ENCODE data around the gene STEAP1.
"Not testable (repeated sequence)": the region's sequence is repeated elsewhere in the genome, so short reads cannot be mapped to it uniquely, and the experiment has no call there.

STEAP1 gene

GRCh38 chr7:90173127-90173844, 19.0 kb downstream of the STEAP1 start:
- DNase-seq = no peak

GRCh38 chr7:90175667-90176066, 21.4 kb downstream of the STEAP1 start:
- DNase-seq = no peak

- no peak for DNase-seq
Observed at GRCh38 chr7:90176195-90176594, 21.9 kb downstream of the STEAP1 start.

GRCh38 chr7:90178166-90178565, 23.9 kb downstream of the STEAP1 start:
- no peak for DNase-seq

- no peak for DNase-seq
Observed at GRCh38 chr7:90178679-90179278, 24.5 kb downstream of the STEAP1 start.

- DNase-seq = no peak
Observed at GRCh38 chr7:90180011-90180585, 25.8 kb downstream of the STEAP1 start.

GRCh38 chr7:90180649-90181048, 26.4 kb downstream of the STEAP1 start:
- no peak for DNase-seq

GRCh38 chr7:90181485-90181884, 27.2 kb downstream of the STEAP1 start:
- no peak for DNase-seq

- DNase-seq = not testable (repeated sequence)
Observed at GRCh38 chr7:90186290-90186689, 32.0 kb downstream of the STEAP1 start.

GRCh38 chr7:90187507-90188050, 33.3 kb downstream of the STEAP1 start:
- no peak for DNase-seq

- no peak for DNase-seq
Observed at GRCh38 chr7:90188281-90188680, 34.0 kb downstream of the STEAP1 start.

- DNase-seq = no peak
Observed at GRCh38 chr7:90190995-90191394, 36.7 kb downstream of the STEAP1 start.

GRCh38 chr7:90191648-90192047, 37.4 kb downstream of the STEAP1 start:
- DNase-seq = no peak

- DNase-seq = no peak
Observed at GRCh38 chr7:90192876-90193750, 38.8 kb downstream of the STEAP1 start.

GRCh38 chr7:90194911-90195809, 40.9 kb downstream of the STEAP1 start:
- DNase-seq = no peak

- DNase-seq = no peak
Observed at GRCh38 chr7:90201500-90202195, 47.4 kb downstream of the STEAP1 start.

- no peak for DNase-seq
Observed at GRCh38 chr7:90207956-90208355, 53.7 kb downstream of the STEAP1 start.

GRCh38 chr7:90209776-90210175, 55.5 kb downstream of the STEAP1 start:
- no peak for DNase-seq

GRCh38 chr7:90210475-90210874, 56.2 kb downstream of the STEAP1 start:
- no peak for DNase-seq

- DNase-seq = peak in 4 of 56 donors; percentile 4 to 36 (median 7)
Observed at GRCh38 chr7:90210981-90211380, 56.7 kb downstream of the STEAP1 start.
